H1 (cell line): Measurements from ENCODE around the gene GRK6. TPM values are rescaled to one million over a fixed set of nuclear protein-coding genes. Genes with fewer than 3 reads are reported as not detected.

Experiments used
- BACH1 ChIP-seq: IDR thresholded peaks from 2 replicates; pipeline ENCODE4 v1.6.1; 2012; ENCODE audit warnings: low read length, improper control_type of control experiment
- CHD2 ChIP-seq: IDR thresholded peaks from 2 replicates; pipeline ENCODE4 v1.6.1; 2012; ENCODE audit warnings: low read length, improper control_type of control experiment
- EGR1 ChIP-seq: IDR thresholded peaks from 2 replicates; pipeline ENCODE4 v1.6.1; 2011; ENCODE audit warnings: low read depth, low read length, borderline replicate concordance
- FOSL1 ChIP-seq: IDR thresholded peaks from 2 replicates; pipeline ENCODE4 v1.6.1; 2011; ENCODE audit warnings: mild to moderate bottlenecking, low read depth, low read length, moderate library complexity; ENCODE audit not compliant: insufficient read depth
- GTF2F1 ChIP-seq: IDR thresholded peaks from 2 replicates; pipeline ENCODE4 v1.6.1; 2012; ENCODE audit warnings: low read depth, low read length, improper control_type of control experiment, borderline replicate concordance
- HDAC2 ChIP-seq, 2 experiments: fragments of 300-600 bp in 1 of 2; sonication (generic) in 1 of 2; IDR thresholded peaks; 2 replicates each; pipeline ENCODE4 v1.6.1; 2011 to 2012; ENCODE audit warnings: low read depth in 2 of 2, low read length in 2 of 2, mild to moderate bottlenecking in 2 of 2, moderate library complexity in 2 of 2, borderline replicate concordance in 1 of 2, inconsistent platforms in 1 of 2
- JUN ChIP-seq: IDR thresholded peaks from 2 replicates; pipeline ENCODE4 v1.6.1; 2011; ENCODE audit warnings: low read depth, mild to moderate bottlenecking, improper control_type of control experiment, low read length
- MAX ChIP-seq: IDR thresholded peaks from 2 replicates; pipeline ENCODE4 v1.6.1; 2012; ENCODE audit warnings: inconsistent platforms
- NANOG ChIP-seq: IDR thresholded peaks from 2 replicates; pipeline ENCODE4 v1.6.1; 2011; ENCODE audit warnings: low read length, low read depth, mild to moderate bottlenecking, inconsistent platforms; ENCODE audit not compliant: insufficient read depth, poor library complexity, severe bottlenecking
- POLR2A ChIP-seq, 2 experiments: IDR thresholded peaks; 1 replicate in 1 of 2; 2 replicates in 1 of 2; pipeline ENCODE4 v1.6.1; 2011; ENCODE audit warnings: low read depth in 2 of 2, low read length in 2 of 2, mild to moderate bottlenecking in 2 of 2; ENCODE audit errors: control extremely low read depth in 1 of 2
- POLR2AphosphoS5 ChIP-seq: IDR thresholded peaks from 2 replicates; pipeline ENCODE4 v1.6.1; 2011; ENCODE audit warnings: low read depth, low read length
- SP1 ChIP-seq: IDR thresholded peaks from 2 replicates; pipeline ENCODE4 v1.6.1; 2011; ENCODE audit warnings: low read depth, low read length
- TAF1 ChIP-seq: IDR thresholded peaks from 2 replicates; pipeline ENCODE4 v1.6.1; 2011; ENCODE audit warnings: mild to moderate bottlenecking, low read depth, low read length
- TBP ChIP-seq: IDR thresholded peaks from 2 replicates; pipeline ENCODE4 v1.6.1; 2011; ENCODE audit warnings: low read depth, low read length, improper control_type of control experiment
- polyA plus RNA-seq, 7 experiments: library from polyadenylated mRNA; depleted of rRNA in 3 of 7; stranded (reverse) in 5 of 7; unstranded in 2 of 7; fragments of >200 nt in 5 of 7; fragments of 200-250 nt in 2 of 7; gene quantifications; 1 replicate in 5 of 7; 2 replicates in 1 of 7; 4 replicates in 1 of 7; pipeline versions ENCODE4 v1.2.1 to v1.2.3, GENCODE V29; 2011 to 2013; ENCODE audit warnings: missing spikeins in 2 of 7, mixed read lengths in 2 of 7
- total RNA-seq: library from RNA; stranded (reverse); fragmentation: NEBNext Ultra II Directional; extraction: Animal tissue kit (Norgen Biotek cat#: 25700); gene quantifications from 2 replicates; pipeline ENCODE4 v1.2.1, GENCODE V29; 2021

The GRK6 gene
- total and polyA plus RNA-seq, 2 of the 8 experiments (the other 6 are each of a cell fraction or from before 2014, with no cell fraction given): 31.8 to 57.8 TPM

- TF ChIP-seq POLR2AphosphoS5 (peak; percentile 82), FOSL1 (no peak), TBP (peak; percentile 62), GTF2F1 (no peak), NANOG (no peak), HDAC2 (IDR thresholded peaks at IDR 0.05; ENCODE audit: borderline replicate concordance in 1 of 2, low read depth in 2 of 2, low read length in 2 of 2) (peak in 1 of 2 experiments; percentile 98; a peak in 2 of 4 replicates), TAF1 (peak; percentile 77), MAX (peak; percentile 70; the same call in 1 of the 2 replicates), CHD2 (peak; percentile 87), SP1 (peak; percentile 97), JUN (no peak), EGR1 (peak; percentile 63; the same call in 1 of the 2 replicates), POLR2A (IDR thresholded peaks at IDR 0.05; ENCODE audit: control extremely low read depth in 1 of 2, low read depth in 2 of 2, low read length in 2 of 2) (peak in 1 of 2 experiments; percentile 95; a peak in 2 of 3 replicates), BACH1 (0 out of 2 replicates have a peak, but pooled peaks have one; percentile 30)
These were observed 493 bp upstream of the GRK6 start (continued) for GRCh38 chr5:177425801-177426565.
